Measurements from ENCODE around the gene RPS6KA2. TPM values are rescaled to one million over a fixed set of nuclear protein-coding genes. Genes with fewer than 3 reads are reported as not detected.
"Not testable (repeated sequence)": the region's sequence is repeated elsewhere in the genome, so short reads cannot be mapped to it uniquely, and the experiment has no call there.

The RPS6KA2 gene
- total RNA-seq, 3 donors from 2014 or later = 23.7 to 124 (median 56.4) TPM

- DNase-seq (ENCODE audit: low spot score in 2 of 2) = no peak
- Histone ChIP-seq H3K27ac (no peak overlapping the region), H3K4me3 (no peak overlapping the region), H3K9me3 (no peaks in the 10 kb centered on the region), H3K4me1 (no peaks in the 10 kb centered on the region), H3K36me3 (no peaks in the 10 kb centered on the region), H3K27me3 (no peaks in the 10 kb centered on the region)
- TF ChIP-seq CTCF (IDR thresholded peaks at IDR 0.05) (no peak), POLR2A (IDR thresholded peaks at IDR 0.05) (no peak), POLR2AphosphoS5 (IDR thresholded peaks at IDR 0.05) (no peak)
- intact Hi-C loops (cut with DNase I; ENCODE audit: low total_unique reads) = no loop called here
Observed at GRCh38 chr6:166583230-166583965, 43.7 kb downstream of the RPS6KA2 start.

DNA sequence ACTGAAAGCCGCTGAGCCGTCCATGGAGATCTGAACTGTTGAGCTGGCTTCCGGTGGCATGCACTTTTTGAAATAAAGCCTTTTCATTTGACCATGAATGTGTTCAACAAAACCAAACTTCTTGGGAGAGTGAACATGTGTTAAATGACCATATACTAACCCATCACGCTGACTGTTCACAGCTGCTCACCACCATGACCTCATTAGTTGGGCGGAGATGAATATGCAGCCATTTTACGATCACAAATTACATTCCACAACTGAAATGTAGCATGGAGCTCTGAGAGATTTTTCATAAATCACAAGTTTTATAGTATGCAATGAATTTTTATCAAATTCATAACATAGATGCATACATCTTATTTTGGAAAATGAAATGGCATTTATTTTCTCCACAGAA, 44.8 kb downstream of the RPS6KA2 start:
- no peak overlapping the region for H3K27ac ChIP-seq
- H3K4me1 ChIP-seq = no peaks in the 10 kb centered on the region
- TF ChIP-seq POLR2AphosphoS5 (IDR thresholded peaks at IDR 0.05) = no peak
- TF ChIP-seq CTCF (IDR thresholded peaks at IDR 0.05) = no peak
- no peak for TF ChIP-seq POLR2A (IDR thresholded peaks at IDR 0.05)
- H3K36me3 ChIP-seq = no peaks in the 10 kb centered on the region
- no peak overlapping the region for H3K4me3 ChIP-seq
- H3K9me3 ChIP-seq = no peaks in the 10 kb centered on the region
- no peak for DNase-seq (ENCODE audit: low spot score in 2 of 2)
- intact Hi-C loops (cut with DNase I; ENCODE audit: low total_unique reads) = no loop called here
- no peaks in the 10 kb centered on the region for H3K27me3 ChIP-seq

DNA sequence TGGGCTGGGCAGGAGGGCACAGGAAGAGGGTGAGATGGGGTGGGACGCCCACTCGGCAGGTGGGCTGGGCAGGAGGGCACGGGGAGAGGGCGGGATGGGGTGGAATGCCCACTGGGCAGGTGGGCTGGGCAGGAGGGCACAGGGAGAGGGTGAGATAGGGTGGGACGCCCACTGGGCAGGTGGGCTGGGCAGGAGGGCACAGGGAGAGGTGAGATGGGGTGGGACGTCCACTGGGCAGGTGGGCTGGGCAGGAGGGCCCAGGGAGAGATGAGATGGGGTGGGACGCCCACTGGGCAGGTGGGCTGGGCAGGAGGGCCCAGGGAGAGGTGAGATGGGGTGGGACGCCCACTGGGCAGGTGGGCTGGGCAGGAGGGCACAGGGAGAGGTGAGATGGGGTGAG, 45.2 kb downstream of the RPS6KA2 start:
- H3K36me3 ChIP-seq; H3K27me3 ChIP-seq; DNase-seq (ENCODE audit: low spot score in 2 of 2); H3K27ac ChIP-seq; H3K4me3 ChIP-seq; intact Hi-C loops (cut with DNase I; ENCODE audit: low total_unique reads); H3K9me3 ChIP-seq; H3K4me1 ChIP-seq: not testable (repeated sequence)

- Histone ChIP-seq H3K9me3 (peaks cover 6 to 10% of the 10 kb centered on the region in 2 donors), H3K36me3 (no peaks in the 10 kb centered on the region), H3K27me3 (no peaks in the 10 kb centered on the region), H3K27ac (no peak overlapping the region), H3K4me1 (no peaks in the 10 kb centered on the region), H3K4me3 (no peak overlapping the region)
- TF ChIP-seq POLR2A (IDR thresholded peaks at IDR 0.05) (no peak), POLR2AphosphoS5 (IDR thresholded peaks at IDR 0.05) (no peak), CTCF (IDR thresholded peaks at IDR 0.05) (no peak)
- intact Hi-C loops (cut with DNase I; ENCODE audit: low total_unique reads) = no loop called here
- no peak for DNase-seq (ENCODE audit: low spot score in 2 of 2)
Observed at GRCh38 chr6:166581091-166581511, 46.0 kb downstream of the RPS6KA2 start.

DNA sequence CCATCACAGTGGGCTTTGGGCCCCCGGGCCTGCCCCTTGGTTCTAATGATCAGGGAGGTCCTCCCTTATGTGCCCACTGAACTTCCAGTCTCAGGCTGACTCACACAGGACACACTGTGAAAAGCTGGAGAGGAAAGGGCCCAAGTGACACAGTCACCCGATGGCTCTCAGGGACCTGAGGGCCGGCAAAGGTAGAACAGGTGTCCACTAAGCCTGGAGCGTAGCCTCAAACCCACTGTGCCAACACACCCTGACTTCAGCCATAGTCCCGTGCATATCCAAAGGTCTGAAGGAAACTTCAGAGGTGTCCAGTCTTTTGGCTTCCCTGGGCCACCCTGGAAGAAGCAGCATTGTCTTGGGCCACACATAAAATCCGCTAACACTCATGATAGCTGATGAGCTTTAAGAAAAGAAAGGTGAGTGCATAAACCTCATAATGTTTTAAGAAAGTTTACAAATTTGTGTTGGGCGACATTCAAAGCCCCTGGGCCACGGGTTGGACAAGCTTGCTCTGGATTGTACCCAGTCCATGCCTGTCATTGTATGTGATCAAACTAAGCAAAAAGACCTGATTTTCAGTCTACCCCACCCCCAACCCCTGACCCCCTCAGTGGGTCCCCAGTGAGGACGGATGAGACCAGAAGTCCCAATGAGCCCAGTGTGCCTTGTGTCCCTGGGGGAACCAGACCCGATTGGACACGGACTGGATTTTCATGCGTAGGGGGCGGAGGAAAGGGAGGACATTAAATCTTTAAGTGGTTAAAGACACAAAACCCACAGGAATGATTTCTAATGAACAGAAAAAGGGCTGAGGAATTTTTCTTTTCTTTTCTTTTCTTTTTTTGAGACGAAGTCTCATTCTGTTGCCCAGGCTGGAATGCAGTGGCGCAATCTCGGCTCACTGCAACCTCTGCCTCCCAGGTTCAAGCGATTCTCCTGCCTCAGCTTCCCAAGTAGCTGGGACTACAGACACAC, 46.7 kb downstream of the RPS6KA2 start:
- Histone ChIP-seq H3K9me3 (peaks cover 6 to 12% of the 10 kb centered on the region in 2 donors), H3K27ac (no peak overlapping the region), H3K4me1 (no peaks in the 10 kb centered on the region), H3K36me3 (no peaks in the 10 kb centered on the region), H3K4me3 (no peak overlapping the region), H3K27me3 (no peaks in the 10 kb centered on the region)
- TF ChIP-seq POLR2AphosphoS5 (IDR thresholded peaks at IDR 0.05) (no peak), CTCF (IDR thresholded peaks at IDR 0.05) (no peak), POLR2A (IDR thresholded peaks at IDR 0.05) (no peak)
- no peak for DNase-seq (ENCODE audit: low spot score in 2 of 2)
- intact Hi-C loops (cut with DNase I; ENCODE audit: low total_unique reads) = no loop called here

All from breast epithelium (tissue), 4 donors.